Central memory CD4-positive, alpha-beta T cell (primary cell): ENCODE measurements around the gene ST7L.
"Not testable (repeated sequence)": the region's sequence is repeated elsewhere in the genome, so short reads cannot be mapped to it uniquely, and the experiment has no call there.

Experiments used
- DNase-seq: peaks from one replicate; pipeline ENCODE4 v3.0.0; 2022

The ST7L gene

GRCh38 chr1:112486063-112486462 lies 132.9 kb downstream of the ST7L start:
- DNase-seq = not testable (repeated sequence)

- no peak for DNase-seq
Measured at GRCh38 chr1:112478314-112478713, 140.6 kb downstream of the ST7L start.

- DNase-seq = no peak
Measured at GRCh38 chr1:112477550-112477949, 141.4 kb downstream of the ST7L start.
